ENCODE data around the gene ZNF516.

The ZNF516 gene

DNA sequence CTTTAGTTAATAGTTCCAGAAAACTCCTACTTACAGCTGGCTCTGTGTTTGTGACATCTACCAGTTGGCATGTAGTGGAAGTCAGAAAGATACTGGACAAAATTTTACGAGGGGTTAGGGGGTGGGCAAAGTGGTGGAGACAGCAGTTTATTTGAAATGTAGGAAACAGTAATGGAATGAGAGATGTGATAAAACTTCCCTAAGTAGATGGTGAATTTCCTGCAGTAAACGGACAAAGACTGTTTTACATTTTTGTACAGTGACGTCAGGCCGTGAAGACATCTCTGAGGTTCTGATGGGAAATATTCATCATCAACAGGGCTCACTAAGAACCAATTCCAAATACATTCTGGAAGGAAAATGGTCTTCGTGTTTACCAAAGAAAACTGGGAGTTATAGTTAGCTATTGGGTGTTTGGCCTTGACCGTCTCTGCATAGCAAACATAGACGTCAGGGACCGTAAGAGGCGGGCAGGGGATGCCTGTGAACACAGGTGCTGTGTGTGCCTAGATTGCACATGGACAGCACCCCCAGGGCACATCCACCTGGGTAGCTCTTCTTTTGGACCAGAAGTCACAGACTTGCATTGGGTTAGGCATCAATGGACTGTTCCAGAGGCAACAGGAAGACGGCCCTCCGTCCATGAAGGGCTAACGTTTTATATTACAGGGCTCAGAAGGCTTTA lies 131.5 kb downstream of the ZNF516 start:
- in situ Hi-C loops (cut with MboI; ENCODE audit: low pct_unique_long_range_greater_than_20kb, low sequenced_read_pairs), result no loop called here
- DNase-seq, result no peak

- in situ Hi-C loops (cut with MboI; ENCODE audit: low pct_unique_long_range_greater_than_20kb, low sequenced_read_pairs), result no loop called here
- DNase-seq, result no peak
These were observed 132.4 kb downstream of the ZNF516 start for GRCh38 chr18:76362676-76363075.

- DNase-seq, result no peak
- in situ Hi-C loops (cut with MboI; ENCODE audit: low pct_unique_long_range_greater_than_20kb, low sequenced_read_pairs), result no loop called here
These were observed 133.8 kb downstream of the ZNF516 start for GRCh38 chr18:76361219-76361618.

GRCh38 chr18:76359909-76360308 lies 135.1 kb downstream of the ZNF516 start:
- no peak for DNase-seq
- in situ Hi-C loops (cut with MboI; ENCODE audit: low pct_unique_long_range_greater_than_20kb, low sequenced_read_pairs), result no loop called here

DNA sequence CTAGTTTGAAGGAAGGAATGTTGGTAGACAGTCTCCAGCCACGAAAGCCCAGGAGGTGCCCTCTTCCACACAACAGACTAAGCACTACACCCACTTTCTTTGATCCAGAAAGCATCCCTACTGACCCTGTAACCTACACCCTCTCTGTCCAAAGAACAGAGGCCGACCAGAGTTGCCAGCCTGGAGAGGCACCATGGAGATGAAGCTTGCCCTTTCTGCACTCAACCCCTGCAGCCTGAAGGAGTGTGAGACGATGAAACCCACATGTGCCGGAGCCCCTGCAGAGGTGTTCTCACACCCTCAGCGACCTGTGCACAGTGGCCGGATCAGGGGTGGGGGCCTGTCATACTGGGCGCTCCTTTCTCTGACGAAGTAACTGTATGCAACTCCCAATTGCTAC lies 136.3 kb downstream of the ZNF516 start:
- DNase-seq, result no peak
- in situ Hi-C loops (cut with MboI; ENCODE audit: low pct_unique_long_range_greater_than_20kb, low sequenced_read_pairs), result no loop called here

GRCh38 chr18:76357585-76358260 lies 137.3 kb downstream of the ZNF516 start:
- in situ Hi-C loops (cut with MboI; ENCODE audit: low pct_unique_long_range_greater_than_20kb, low sequenced_read_pairs), result no loop called here
- no peak for DNase-seq

DNA sequence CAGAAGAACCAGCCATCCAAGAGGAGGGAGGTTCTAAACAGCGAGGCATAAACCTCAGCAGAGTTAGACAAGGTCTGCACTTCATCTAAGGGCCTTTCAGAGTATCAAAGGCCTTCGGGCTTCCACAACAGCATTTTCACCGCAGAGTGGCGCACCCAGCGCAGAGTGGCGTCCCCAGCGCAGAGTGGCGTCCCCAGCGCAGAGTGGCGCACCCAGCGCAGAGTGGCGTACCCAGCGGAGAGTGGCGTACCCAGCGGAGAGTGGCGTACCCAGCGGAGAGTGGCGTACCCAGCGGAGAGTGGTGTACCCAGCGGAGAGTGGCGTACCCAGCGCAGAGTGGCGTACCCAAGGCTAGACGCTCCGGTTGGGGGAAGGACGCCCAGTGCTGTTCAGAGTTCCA lies 137.9 kb downstream of the ZNF516 start:
- in situ Hi-C loops (cut with MboI; ENCODE audit: low pct_unique_long_range_greater_than_20kb, low sequenced_read_pairs), result no loop called here

DNA sequence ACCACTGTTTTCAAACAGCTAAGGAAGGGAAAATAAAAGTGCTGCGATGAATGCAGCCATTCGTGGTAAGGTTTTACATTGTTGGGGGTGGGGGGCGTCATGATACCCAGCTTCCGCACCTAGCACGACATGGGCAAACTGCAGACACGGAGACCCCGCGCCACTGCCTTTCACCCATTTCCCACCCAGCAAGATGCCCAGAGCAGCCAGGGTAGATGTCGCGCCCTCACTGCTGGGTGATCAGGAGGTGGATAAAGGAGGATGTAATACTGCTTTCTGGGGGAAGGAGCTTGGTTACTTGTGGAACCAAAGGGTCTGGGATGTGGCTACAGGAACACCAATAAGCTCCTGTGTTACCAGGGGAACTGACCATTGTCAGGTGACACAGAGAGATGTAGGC lies 138.4 kb downstream of the ZNF516 start:
- in situ Hi-C loops (cut with MboI; ENCODE audit: low pct_unique_long_range_greater_than_20kb, low sequenced_read_pairs), result no loop called here
- DNase-seq, result no peak

More for the DNA sequence above, 137.9 kb downstream of the ZNF516 start:
- DNase-seq, result no peak

DNA sequence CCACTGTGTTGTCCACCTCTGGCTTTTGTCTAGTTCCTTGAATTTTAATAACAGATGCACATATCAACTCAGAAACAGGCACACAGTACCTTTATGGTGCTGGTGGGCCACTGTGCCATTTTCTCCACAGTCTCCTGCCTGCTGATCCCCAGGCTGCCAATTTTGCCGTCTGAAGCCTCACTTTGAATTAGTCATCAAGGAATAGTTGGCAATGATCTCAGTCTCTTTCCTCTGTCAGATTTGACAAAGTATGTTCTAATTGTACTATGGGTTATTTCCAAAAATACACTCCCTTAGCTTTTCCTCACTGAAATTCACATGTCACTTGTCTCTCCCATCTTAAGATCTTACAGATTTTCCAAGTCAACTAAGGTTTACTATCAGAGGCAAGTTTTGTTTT lies 140.7 kb downstream of the ZNF516 start:
- in situ Hi-C loops (cut with MboI; ENCODE audit: low pct_unique_long_range_greater_than_20kb, low sequenced_read_pairs), result no loop called here
- DNase-seq, result no peak

- DNase-seq, result no peak
- in situ Hi-C loops (cut with MboI; ENCODE audit: low pct_unique_long_range_greater_than_20kb, low sequenced_read_pairs), result no loop called here
These were observed 141.5 kb downstream of the ZNF516 start for GRCh38 chr18:76353500-76353899.

- DNase-seq, result no peak
- in situ Hi-C loops (cut with MboI; ENCODE audit: low pct_unique_long_range_greater_than_20kb, low sequenced_read_pairs), result no loop called here
These were observed 142.0 kb downstream of the ZNF516 start for GRCh38 chr18:76353046-76353445.

DNA sequence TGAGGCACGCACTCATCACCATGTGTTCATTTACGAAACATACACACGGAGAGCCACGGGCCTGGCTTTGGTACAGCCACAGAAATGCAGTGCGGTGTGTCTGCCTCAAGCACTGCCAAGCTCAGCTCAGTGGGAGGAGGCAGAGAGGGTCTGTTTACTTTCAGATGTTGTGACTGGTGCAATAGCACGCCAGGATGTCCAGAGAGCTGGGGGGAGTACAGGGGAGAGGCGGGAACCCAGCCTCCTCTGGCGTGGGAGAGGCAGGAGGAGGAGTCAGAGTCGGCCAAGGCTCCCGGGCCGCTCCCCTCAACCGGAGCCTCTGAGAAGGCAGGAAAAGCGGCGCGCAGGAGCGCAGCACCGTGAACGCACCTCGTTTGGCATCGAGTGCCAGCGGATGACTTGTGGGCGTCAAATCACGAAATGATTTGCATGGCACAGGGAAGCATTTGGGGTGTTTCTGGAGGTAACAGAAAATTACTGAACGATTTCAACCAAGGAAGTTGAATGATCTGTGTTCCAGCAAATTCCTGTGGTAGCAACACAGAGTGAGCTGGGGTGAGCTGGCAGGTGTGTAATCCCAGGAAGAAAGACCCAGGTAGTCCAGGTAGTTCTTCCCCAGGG lies 143.0 kb downstream of the ZNF516 start:
- peak; percentile 33 for DNase-seq

DNA sequence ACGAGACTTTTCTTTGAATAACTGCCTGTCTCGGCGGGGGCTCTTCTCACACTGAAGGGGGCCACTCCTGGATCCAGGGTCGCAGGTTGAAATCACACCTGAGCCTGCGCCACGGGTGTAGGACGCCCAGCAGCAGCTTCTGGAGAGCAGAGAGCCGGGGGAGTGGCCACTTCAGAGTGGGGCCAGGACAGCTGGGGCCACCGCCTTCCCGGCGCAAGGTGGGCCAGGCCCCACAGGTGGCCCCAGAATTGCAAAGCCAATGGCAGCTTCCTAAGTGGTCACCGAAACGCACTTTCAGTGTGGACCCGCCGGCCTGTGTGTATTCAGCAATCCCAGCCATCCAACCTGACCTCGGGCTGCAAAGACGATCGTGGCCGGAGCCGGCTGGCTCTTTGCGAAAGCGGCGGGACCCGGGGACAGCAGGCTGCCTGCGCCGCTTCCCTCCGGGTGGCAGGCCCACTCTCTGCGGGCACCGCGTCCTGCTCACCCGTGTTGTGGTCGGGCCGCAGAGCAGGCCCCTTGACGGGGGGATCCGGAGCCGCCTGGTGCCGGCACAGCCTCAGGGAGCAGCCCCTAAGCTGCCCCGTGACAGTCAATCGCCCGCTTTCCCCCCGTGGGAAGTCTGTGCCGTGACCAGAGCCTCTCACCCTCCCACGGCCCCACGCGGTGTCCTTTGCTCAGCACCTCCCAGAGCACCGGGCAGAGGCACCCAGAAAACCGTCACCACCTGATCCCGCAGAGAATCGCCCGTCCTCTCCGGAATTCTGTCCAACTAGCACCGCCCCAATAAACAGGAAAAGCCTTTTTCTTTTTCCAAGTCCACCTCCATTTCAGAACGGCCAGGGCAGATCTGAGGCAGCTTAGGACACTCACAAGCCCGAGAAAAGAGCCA lies 144.7 kb downstream of the ZNF516 start:
- in situ Hi-C loops (cut with MboI; ENCODE audit: low pct_unique_long_range_greater_than_20kb, low sequenced_read_pairs), result no loop called here
- DNase-seq, result no peak

More for the DNA sequence above, 143.0 kb downstream of the ZNF516 start:
- in situ Hi-C loops (cut with MboI; ENCODE audit: low pct_unique_long_range_greater_than_20kb, low sequenced_read_pairs), result no loop called here

DNA sequence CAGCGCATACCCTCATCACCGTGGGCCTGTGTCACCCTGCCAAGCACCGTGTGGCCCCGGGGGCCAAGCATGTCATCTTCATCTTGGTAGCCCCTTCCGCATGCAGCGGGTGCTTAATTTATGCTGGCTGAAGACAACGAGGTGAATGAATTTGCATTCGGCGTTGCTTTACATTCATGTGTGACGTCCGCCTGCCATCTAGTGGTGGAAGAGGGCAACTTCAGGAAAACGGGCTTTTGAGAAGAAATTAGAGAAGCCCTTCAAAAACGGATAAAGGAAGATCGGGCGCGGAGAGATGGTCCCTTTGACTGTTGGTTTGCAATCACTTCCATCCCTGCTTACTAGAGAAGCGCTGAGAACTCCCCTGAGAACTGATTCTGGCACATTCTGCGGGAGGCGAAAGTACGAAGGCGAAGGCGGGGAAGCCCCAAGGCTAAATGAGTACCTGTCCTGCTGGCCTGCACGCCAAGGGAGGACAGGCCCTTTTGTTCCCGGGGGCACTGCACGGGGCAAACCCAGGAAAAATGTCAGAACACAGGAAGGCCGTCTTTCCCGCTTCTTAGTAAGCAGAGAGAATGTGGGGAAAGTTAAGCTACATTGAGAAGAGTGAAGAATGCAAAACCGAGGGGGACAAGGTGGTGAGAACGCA lies 145.9 kb downstream of the ZNF516 start:
- peak; percentile 74 for DNase-seq
- in situ Hi-C loops (cut with MboI; ENCODE audit: low pct_unique_long_range_greater_than_20kb, low sequenced_read_pairs), result no loop called here

GRCh38 chr18:76348267-76349066 lies 146.6 kb downstream of the ZNF516 start:
- in situ Hi-C loops (cut with MboI; ENCODE audit: low pct_unique_long_range_greater_than_20kb, low sequenced_read_pairs), result no loop called here
- no peak for DNase-seq

DNA sequence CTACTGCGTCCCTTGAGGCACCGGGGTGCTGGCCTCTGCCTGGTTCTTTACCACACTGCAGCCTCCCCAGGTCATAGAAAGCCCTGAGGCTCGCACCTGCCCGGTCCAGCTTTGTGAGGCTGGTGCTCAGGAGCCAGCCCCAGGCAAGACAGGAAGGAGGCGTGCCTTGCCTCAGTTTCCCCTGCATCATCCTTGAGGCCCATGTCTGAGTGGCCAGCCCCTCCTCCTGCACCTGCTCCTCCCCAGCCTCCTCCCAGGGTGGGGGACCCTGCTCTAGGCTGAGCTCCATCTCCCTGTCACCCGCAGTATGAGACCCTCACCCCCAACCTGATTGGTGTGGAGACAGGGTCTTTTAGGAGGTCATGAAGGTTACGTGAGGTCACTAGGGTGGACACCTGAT lies 147.7 kb downstream of the ZNF516 start:
- in situ Hi-C loops (cut with MboI; ENCODE audit: low pct_unique_long_range_greater_than_20kb, low sequenced_read_pairs), result no loop called here
- no peak for DNase-seq

GRCh38 chr18:76346490-76347130 lies 148.4 kb downstream of the ZNF516 start:
- no peak for DNase-seq
- in situ Hi-C loops (cut with MboI; ENCODE audit: low pct_unique_long_range_greater_than_20kb, low sequenced_read_pairs), result no loop called here

DNA sequence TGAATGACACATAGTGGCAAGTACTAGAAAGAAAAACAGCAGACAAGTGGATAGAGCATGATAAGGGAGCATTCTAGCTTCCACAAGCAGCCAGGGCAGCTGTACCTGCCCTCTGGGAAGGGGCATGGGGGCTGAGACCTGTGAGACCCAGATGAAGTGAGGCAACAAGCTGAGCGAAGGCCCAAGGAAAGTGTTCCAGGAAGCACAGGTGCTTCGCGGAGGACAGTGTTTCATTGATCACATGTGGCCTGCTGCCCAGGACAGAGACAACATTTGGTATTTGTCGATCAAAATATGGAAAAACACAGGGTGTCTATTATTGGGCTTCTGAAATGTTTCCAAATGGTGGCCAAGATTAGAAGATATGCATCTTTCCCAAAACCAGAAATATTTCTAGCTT lies 149.1 kb downstream of the ZNF516 start:
- in situ Hi-C loops (cut with MboI; ENCODE audit: low pct_unique_long_range_greater_than_20kb, low sequenced_read_pairs), result no loop called here
- no peak for DNase-seq
